A673 (cell line): ENCODE data around the gene ACYP2. TPM values are rescaled to one million over a fixed set of nuclear protein-coding genes. Genes with fewer than 3 reads are reported as not detected.
"Not testable (repeated sequence)": the region's sequence is repeated elsewhere in the genome, so short reads cannot be mapped to it uniquely, and the experiment has no call there.

Source experiments
- BruUV-seq: library from RNA; stranded (reverse); fragments of 400-500 nt; replicated peaks from 2 replicates; lab custom pipeline; 2021; lab: Mats Ljungman, UMichigan
- CTCF ChIA-PET: fragments of 300-600 bp; sonication (Branson Sonifier 250); formaldehyde crosslinking; loops from one replicate; lab custom pipeline; 2022; ENCODE audit warnings: antibody characterized with exemption; lab: Charles Lee
- POLR2A ChIA-PET: fragments of 300-600 bp; sonication (Branson Sonifier 250); formaldehyde crosslinking; loops from one replicate; lab custom pipeline; 2022; ENCODE audit warnings: antibody characterized with exemption; ENCODE audit not compliant: low non-redundant PET; lab: Charles Lee
- DNase-seq: peaks from one replicate; pipeline ENCODE4 v3.0.0-alpha.2; 2015; ENCODE audit warnings: low spot score
- H3K27ac ChIP-seq: fragments of 200-600 bp; sonication (generic); 2 replicates; pipeline ENCODE4 v1.5.1; 2016; ENCODE audit warnings: mixed run types, low read depth, mild to moderate bottlenecking, mixed read lengths, antibody characterized with exemption, low read length; ENCODE audit not compliant: poor library complexity, severe bottlenecking
- H3K27me3 ChIP-seq: fragments of 200-600 bp; sonication (generic); replicated peaks from 2 replicates; pipeline ENCODE4 v1.6.1; 2017; ENCODE audit warnings: mixed run types, low read depth, mild to moderate bottlenecking, mixed read lengths, antibody characterized with exemption, low read length; ENCODE audit not compliant: insufficient read depth, poor library complexity
- H3K36me3 ChIP-seq: fragments of 200-600 bp; sonication (generic); 2 replicates; pipeline ENCODE4 v1.6.1; 2016; ENCODE audit warnings: mixed run types, mild to moderate bottlenecking, mixed read lengths, antibody characterized with exemption, low read length; ENCODE audit not compliant: insufficient read depth, poor library complexity, severe bottlenecking
- H3K4me1 ChIP-seq: fragments of 200-600 bp; sonication (generic); 2 replicates; pipeline ENCODE4 v1.6.1; 2017; ENCODE audit warnings: mixed run types, mild to moderate bottlenecking, mixed read lengths, antibody characterized with exemption, low read length; ENCODE audit not compliant: insufficient read depth, poor library complexity, severe bottlenecking
- H3K4me3 ChIP-seq: fragments of 200-600 bp; sonication (generic); 2 replicates; pipeline ENCODE4 v1.5.1; 2016; ENCODE audit warnings: low read depth, mixed run types, mild to moderate bottlenecking, mixed read lengths, low read length; ENCODE audit not compliant: poor library complexity, severe bottlenecking
- H3K9me3 ChIP-seq: fragments of 200-600 bp; sonication (generic); 2 replicates; pipeline ENCODE4 v1.6.1; 2016; ENCODE audit warnings: mixed run types, low read depth, mild to moderate bottlenecking, mixed read lengths, antibody characterized with exemption, low read length; ENCODE audit not compliant: poor library complexity, severe bottlenecking
- EZH2 ChIP-seq: fragments of 200-600 bp; sonication (generic); IDR thresholded peaks from 2 replicates; pipeline ENCODE4 v1.6.1; 2017; ENCODE audit warnings: borderline replicate concordance, low read depth, mild to moderate bottlenecking, mixed read lengths, antibody characterized with exemption, low read length; ENCODE audit not compliant: poor library complexity, severe bottlenecking
- intact Hi-C: fragments of 100-400 bp; cut with micrococcal nuclease; formaldehyde crosslinking; loops from one replicate; pipeline ENCODE4 v1.10.0; 2022; ENCODE audit not compliant: unreplicated experiment
- total RNA-seq: library from RNA; stranded (reverse); gene quantifications from 2 replicates; pipeline ENCODE4 v1.2.3, GENCODE V29; 2021
- TF ChIP-seq, protein P1 (sequence below): fragments of 300-800, 200-600 bp; sonication (generic); conservative IDR thresholded peaks from 2 replicates; pipeline ENCODE4 v1.5.1; 2017; ENCODE audit warnings: low read depth, mild to moderate bottlenecking, antibody characterized with exemption, low read length, moderate library complexity, mixed read lengths

The ACYP2 gene
- total RNA-seq, 1 experiment from 2014 or later: 10.1 TPM

DNA sequence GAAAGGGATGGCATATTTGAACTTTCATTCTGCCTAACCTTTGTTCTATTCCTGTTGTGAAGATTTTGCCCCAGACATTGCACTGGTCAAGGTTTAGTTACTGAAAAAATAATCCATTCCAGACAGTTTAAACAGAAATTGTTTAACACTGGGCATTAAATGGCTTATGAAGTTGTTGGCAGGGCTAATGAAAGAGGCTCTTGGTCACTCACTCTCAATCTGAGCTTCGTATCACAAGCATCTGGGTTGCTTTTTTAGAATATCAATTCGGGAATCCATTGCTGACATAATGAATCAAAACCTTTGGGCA lies 8.0 kb upstream of the ACYP2 start:
- H3K36me3 ChIP-seq: no peaks in the 10 kb centered on the region
- no peak for TF ChIP-seq EZH2
- TF ChIP-seq, protein P1, sequence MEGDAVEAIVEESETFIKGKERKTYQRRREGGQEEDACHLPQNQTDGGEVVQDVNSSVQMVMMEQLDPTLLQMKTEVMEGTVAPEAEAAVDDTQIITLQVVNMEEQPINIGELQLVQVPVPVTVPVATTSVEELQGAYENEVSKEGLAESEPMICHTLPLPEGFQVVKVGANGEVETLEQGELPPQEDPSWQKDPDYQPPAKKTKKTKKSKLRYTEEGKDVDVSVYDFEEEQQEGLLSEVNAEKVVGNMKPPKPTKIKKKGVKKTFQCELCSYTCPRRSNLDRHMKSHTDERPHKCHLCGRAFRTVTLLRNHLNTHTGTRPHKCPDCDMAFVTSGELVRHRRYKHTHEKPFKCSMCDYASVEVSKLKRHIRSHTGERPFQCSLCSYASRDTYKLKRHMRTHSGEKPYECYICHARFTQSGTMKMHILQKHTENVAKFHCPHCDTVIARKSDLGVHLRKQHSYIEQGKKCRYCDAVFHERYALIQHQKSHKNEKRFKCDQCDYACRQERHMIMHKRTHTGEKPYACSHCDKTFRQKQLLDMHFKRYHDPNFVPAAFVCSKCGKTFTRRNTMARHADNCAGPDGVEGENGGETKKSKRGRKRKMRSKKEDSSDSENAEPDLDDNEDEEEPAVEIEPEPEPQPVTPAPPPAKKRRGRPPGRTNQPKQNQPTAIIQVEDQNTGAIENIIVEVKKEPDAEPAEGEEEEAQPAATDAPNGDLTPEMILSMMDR: no peak
- no peaks in the 10 kb centered on the region for H3K9me3 ChIP-seq
- no TSS peak for BruUV-seq
- ChIA-PET POLR2A (no interaction called here), CTCF (interaction anchor here (0.6 to 2.4 kb wide), 8 partner anchors 39 to 1061 kb away, joined by 3 to 30 read pairs (median 4); no protein-coding TSS in a partner anchor)
- no peak for DNase-seq
- H3K27ac ChIP-seq: no peak overlapping the region
- intact Hi-C loops: loop anchor here (1.0 to 5.0 kb wide), 2 partner anchors 597 to 730 kb away; no protein-coding TSS in a partner anchor
- no peak overlapping the region for H3K4me3 ChIP-seq
- H3K4me1 ChIP-seq: no peaks in the 10 kb centered on the region
- no peaks in the 10 kb centered on the region for H3K27me3 ChIP-seq

DNA sequence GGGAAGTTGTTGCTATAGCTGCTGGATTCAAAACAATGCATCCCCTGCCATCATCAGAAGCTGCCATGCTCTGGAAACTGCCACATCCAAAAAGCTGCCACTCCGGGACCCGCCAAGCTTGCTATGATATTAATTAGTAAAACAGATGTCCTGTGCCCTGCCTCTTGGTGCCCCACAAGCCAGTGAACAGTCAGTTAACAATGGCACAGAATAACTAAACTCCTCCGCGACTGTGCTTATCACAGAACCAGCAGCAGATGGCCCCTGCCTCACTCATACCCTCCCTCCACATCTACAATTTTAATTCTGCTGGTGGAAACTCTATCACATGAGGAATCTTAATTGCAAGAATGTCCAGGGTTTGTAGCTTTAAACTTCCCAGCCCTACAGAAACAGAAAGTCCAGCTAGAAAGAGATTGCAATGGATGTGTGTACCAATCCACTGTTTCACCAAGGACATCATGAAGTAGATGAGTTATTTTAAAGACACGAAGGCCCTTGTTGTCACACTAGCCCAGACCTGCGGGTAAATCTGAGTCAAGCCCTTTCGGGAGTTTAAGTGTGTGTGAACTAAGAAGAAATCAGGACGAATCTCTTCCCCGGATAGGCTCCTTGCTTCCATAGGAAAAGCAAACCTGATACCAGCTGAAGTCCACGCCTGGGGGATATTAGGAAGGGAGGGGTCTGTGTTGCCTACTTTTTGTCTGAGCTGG lies 7.4 kb upstream of the ACYP2 start:
- BruUV-seq: no TSS peak
- Histone ChIP-seq H3K27me3 (no peaks in the 10 kb centered on the region), H3K9me3 (no peaks in the 10 kb centered on the region), H3K27ac (no peak overlapping the region), H3K4me3 (no peak overlapping the region), H3K36me3 (no peaks in the 10 kb centered on the region), H3K4me1 (no peaks in the 10 kb centered on the region)
- TF ChIP-seq, protein P1: 0 out of 2 replicates have a peak, but pooled peaks have one; percentile 20
- TF ChIP-seq EZH2: no peak
- CTCF ChIA-PET: interaction anchor here (0.9 to 2.4 kb wide), 3 partner anchors 170 to 596 kb away, joined by 3 to 30 read pairs (median 8); no protein-coding TSS in a partner anchor
- intact Hi-C loops: loop anchor here (1.0 to 5.0 kb wide), 2 partner anchors 596 to 729 kb away; no protein-coding TSS in a partner anchor
- DNase-seq: no peak
- POLR2A ChIA-PET: no interaction called here

DNA sequence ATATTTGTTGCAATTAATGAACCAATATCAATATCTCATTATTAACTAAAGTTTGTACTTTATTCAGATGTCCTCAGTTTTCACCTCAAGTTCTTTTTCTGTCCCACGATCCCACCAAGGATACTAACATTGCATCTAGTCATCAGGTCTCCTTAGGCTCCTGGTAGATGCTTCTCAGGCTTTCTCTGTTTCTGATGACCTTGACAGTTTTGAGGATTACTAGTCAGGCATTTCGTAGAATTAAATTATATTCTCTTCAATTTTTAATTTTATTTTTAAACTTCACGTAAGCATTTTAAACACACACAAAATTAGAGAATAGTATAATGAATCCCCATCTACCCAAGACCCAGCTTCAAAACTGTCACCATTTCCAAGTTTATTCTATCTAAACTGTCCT lies 5.6 kb upstream of the ACYP2 start:
- ChIA-PET CTCF (no interaction called here), POLR2A (interaction anchor here (0.5 kb wide), 1 partner anchor 244 kb away, joined by 4 read pairs; no protein-coding TSS in a partner anchor)
- Histone ChIP-seq H3K4me3 (no peak overlapping the region), H3K9me3 (no peaks in the 10 kb centered on the region), H3K4me1 (peaks cover 5% of the 10 kb centered on the region), H3K36me3 (no peaks in the 10 kb centered on the region), H3K27ac (no peak overlapping the region), H3K27me3 (no peaks in the 10 kb centered on the region)
- intact Hi-C loops: loop anchor here (5.0 kb wide), 1 partner anchor 727 kb away; no protein-coding TSS in a partner anchor
- DNase-seq: no peak
- no TSS peak for BruUV-seq
- no peak for TF ChIP-seq EZH2
- TF ChIP-seq, protein P1: no peak

DNA sequence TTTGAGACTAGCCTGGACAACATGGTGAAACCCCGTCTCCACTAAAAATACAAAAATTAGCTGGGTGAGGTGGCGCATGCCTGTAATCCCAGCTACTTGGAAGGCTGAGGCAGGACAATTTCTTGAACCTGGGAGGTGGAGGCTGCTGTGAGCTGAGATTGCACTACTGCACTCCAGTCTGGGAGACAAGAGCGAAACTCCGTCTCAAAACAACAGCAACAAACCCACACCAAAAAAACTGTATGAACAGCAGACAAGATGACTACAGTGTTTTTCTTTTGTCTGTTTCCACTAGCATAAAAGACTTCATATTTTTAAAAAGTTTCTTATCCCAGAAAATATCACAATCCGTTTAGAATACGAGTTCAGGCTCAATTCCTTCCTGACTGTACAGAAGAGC lies 936 bp upstream of the ACYP2 start:
- POLR2A ChIA-PET: interaction anchor here (0.7 kb wide), 1 partner anchor 36 kb away, joined by 3 read pairs; no protein-coding TSS in a partner anchor
- H3K9me3 ChIP-seq, H3K27me3 ChIP-seq, H3K4me1 ChIP-seq, DNase-seq, BruUV-seq, CTCF ChIA-PET, H3K36me3 ChIP-seq: not testable (repeated sequence)
- peak overlapping the region; percentile 98 for H3K27ac ChIP-seq
- peak overlapping the region; percentile 61 for H3K4me3 ChIP-seq
- intact Hi-C loops: loop anchor here (2.0 kb wide), 1 partner anchor 388 kb away; no protein-coding TSS in a partner anchor
